ENCODE data around the gene RAD52.
"Not testable (repeated sequence)": the region's sequence is repeated elsewhere in the genome, so short reads cannot be mapped to it uniquely, and the experiment has no call there.

GRCh38 chr12:935891-936290, 13.6 kb downstream of the RAD52 start:
- not testable (repeated sequence) for TF ChIP-seq POLR2A (IDR thresholded peaks at IDR 0.05; ENCODE audit: low read length); GATA1 (IDR thresholded peaks at IDR 0.05; ENCODE audit: low read depth, low read length)
